GM12878 (cell line): ENCODE results near the gene SPART.

Source experiments
- BRCA1 ChIP-seq: IDR thresholded peaks from 2 replicates; pipeline ENCODE4 v1.6.1; 2011; ENCODE audit warnings: low read depth, low read length, improper control_type of control experiment
- CHD2 ChIP-seq: IDR thresholded peaks from 2 replicates; pipeline ENCODE4 v1.6.1; 2011; ENCODE audit warnings: low read depth, low read length, improper control_type of control experiment, borderline replicate concordance
- EZH2 ChIP-seq: IDR thresholded peaks from 2 replicates; pipeline ENCODE4 v1.6.1; 2012; ENCODE audit warnings: low read depth, mild to moderate bottlenecking, control low read depth, inconsistent platforms, low read length, borderline replicate concordance; ENCODE audit not compliant: control insufficient read depth
- LARP7 ChIP-seq: fragments of 450-650 bp; IDR thresholded peaks from 2 replicates; pipeline ENCODE4 v1.6.1; 2017; ENCODE audit warnings: mild to moderate bottlenecking
- POLR2A ChIP-seq: IDR thresholded peaks from 2 replicates; pipeline ENCODE4 v1.6.1; 2011; ENCODE audit warnings: low read depth, mild to moderate bottlenecking, low read length
- POLR2AphosphoS5 ChIP-seq: IDR thresholded peaks from 2 replicates; pipeline ENCODE4 v1.6.1; 2011; ENCODE audit warnings: mild to moderate bottlenecking, low read length, inconsistent platforms
- TAF1 ChIP-seq: IDR thresholded peaks from 2 replicates; pipeline ENCODE4 v1.6.1; 2011; ENCODE audit warnings: mild to moderate bottlenecking, low read depth, low read length, borderline replicate concordance
- ZNF274 ChIP-seq: IDR thresholded peaks from one replicate; pipeline ENCODE4 v1.8.0; 2011; ENCODE audit not compliant: insufficient read length, insufficient read depth
- TF ChIP-seq, protein P1 (sequence below): IDR thresholded peaks from 2 replicates; pipeline ENCODE4 v1.6.1; 2012; ENCODE audit warnings: low read depth, low read length, improper control_type of control experiment
- TF ChIP-seq, protein P2 (sequence below), 3 experiments: IDR thresholded peaks in 2 of 3; conservative IDR thresholded peaks in 1 of 3; 2 replicates each; pipeline ENCODE4 v1.5.1; 2011; ENCODE audit warnings: low read depth in 3 of 3, low read length in 3 of 3, mild to moderate bottlenecking in 3 of 3, control low read depth in 2 of 3, moderate library complexity in 2 of 3, inconsistent platforms in 1 of 3, mixed read lengths in 1 of 3; ENCODE audit not compliant: control insufficient read depth in 2 of 3, insufficient read depth in 1 of 3; ENCODE audit errors: extremely low read depth in 1 of 3

- TF ChIP-seq ZNF274 = no peak
- TF ChIP-seq, protein P1, sequence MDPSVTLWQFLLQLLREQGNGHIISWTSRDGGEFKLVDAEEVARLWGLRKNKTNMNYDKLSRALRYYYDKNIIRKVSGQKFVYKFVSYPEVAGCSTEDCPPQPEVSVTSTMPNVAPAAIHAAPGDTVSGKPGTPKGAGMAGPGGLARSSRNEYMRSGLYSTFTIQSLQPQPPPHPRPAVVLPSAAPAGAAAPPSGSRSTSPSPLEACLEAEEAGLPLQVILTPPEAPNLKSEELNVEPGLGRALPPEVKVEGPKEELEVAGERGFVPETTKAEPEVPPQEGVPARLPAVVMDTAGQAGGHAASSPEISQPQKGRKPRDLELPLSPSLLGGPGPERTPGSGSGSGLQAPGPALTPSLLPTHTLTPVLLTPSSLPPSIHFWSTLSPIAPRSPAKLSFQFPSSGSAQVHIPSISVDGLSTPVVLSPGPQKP = no peak
- TF ChIP-seq CHD2 = no peak
- TF ChIP-seq, protein P2, sequence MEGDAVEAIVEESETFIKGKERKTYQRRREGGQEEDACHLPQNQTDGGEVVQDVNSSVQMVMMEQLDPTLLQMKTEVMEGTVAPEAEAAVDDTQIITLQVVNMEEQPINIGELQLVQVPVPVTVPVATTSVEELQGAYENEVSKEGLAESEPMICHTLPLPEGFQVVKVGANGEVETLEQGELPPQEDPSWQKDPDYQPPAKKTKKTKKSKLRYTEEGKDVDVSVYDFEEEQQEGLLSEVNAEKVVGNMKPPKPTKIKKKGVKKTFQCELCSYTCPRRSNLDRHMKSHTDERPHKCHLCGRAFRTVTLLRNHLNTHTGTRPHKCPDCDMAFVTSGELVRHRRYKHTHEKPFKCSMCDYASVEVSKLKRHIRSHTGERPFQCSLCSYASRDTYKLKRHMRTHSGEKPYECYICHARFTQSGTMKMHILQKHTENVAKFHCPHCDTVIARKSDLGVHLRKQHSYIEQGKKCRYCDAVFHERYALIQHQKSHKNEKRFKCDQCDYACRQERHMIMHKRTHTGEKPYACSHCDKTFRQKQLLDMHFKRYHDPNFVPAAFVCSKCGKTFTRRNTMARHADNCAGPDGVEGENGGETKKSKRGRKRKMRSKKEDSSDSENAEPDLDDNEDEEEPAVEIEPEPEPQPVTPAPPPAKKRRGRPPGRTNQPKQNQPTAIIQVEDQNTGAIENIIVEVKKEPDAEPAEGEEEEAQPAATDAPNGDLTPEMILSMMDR (IDR thresholded peaks at IDR 0.05 in 2 of 3, conservative IDR thresholded peaks at IDR 0.05 in 1 of 3; ENCODE audit: control insufficient read depth in 2 of 3, extremely low read depth in 1 of 3, insufficient read depth in 1 of 3, low read depth in 3 of 3, low read length in 3 of 3) = no peak
- no peak for TF ChIP-seq POLR2AphosphoS5
- no peak for TF ChIP-seq POLR2A
- no peak for TF ChIP-seq TAF1
- TF ChIP-seq BRCA1 = no peak
- no peak for TF ChIP-seq EZH2
- TF ChIP-seq LARP7 = no peak
These were observed 39.3 kb upstream of the SPART start for GRCh38 chr13:36385489-36385888.
